Stimulated activated CD4-positive, alpha-beta T cell treated with anti-CD3 and anti-CD28 coated beads, Interleukin-1b, Interleukin-23, amount 100 ng/mL, for 1 hour (primary cell): ENCODE results near the gene RAB40C.

Experiments used
- DNase-seq, 2 donors: peaks; one replicate each; pipeline ENCODE4 v3.0.0-alpha.2; 2020; ENCODE audit warnings: low read depth in 2 of 2

RAB40C gene

GRCh38 chr16:667780-668518 is 78.1 kb downstream of the RAB40C start, which contains the start of gene RHOT2:
TSS of gene RHOT2 (plus strand) at chr16:668132. CDS start at chr16:668200, 68 bp downstream.
- peak; percentile 80 to 88 for DNase-seq

GRCh38 chr16:668519-669171 is 78.8 kb downstream of the RAB40C start:
- DNase-seq = no peak

- DNase-seq = no peak
Measured at GRCh38 chr16:669666-670065, 79.8 kb downstream of the RAB40C start.

GRCh38 chr16:670485-671352 is 80.9 kb downstream of the RAB40C start:
- DNase-seq = no peak

- DNase-seq = no peak
Measured at GRCh38 chr16:671353-672131, 81.7 kb downstream of the RAB40C start.

GRCh38 chr16:672371-672770 is 82.5 kb downstream of the RAB40C start:
- no peak for DNase-seq

GRCh38 chr16:672851-673250 is 83.0 kb downstream of the RAB40C start:
- no peak for DNase-seq

GRCh38 chr16:673399-673991 is 83.6 kb downstream of the RAB40C start:
- DNase-seq = no peak

- DNase-seq = no peak
Measured at GRCh38 chr16:674214-674881, 84.5 kb downstream of the RAB40C start.

GRCh38 chr16:674968-675883 is 85.4 kb downstream of the RAB40C start, which contains the start of gene RHBDL1:
TSS of gene RHBDL1 (plus strand) at chr16:675671. CDS start at chr16:675791, 120 bp downstream.
- no peak for DNase-seq

GRCh38 chr16:675884-676564 is 86.2 kb downstream of the RAB40C start:
- no peak for DNase-seq

- no peak for DNase-seq
Measured at GRCh38 chr16:676565-676902, 86.7 kb downstream of the RAB40C start.

GRCh38 chr16:676913-677312 is 87.0 kb downstream of the RAB40C start:
- DNase-seq = no peak

GRCh38 chr16:677316-678190 is 87.7 kb downstream of the RAB40C start:
- no peak for DNase-seq

GRCh38 chr16:678209-678857 is 88.5 kb downstream of the RAB40C start:
- DNase-seq = no peak
